ENCODE results near the gene PRKCH. TPM values are rescaled to one million over a fixed set of nuclear protein-coding genes. Genes with fewer than 3 reads are reported as not detected.

PRKCH gene
- polyA plus RNA-seq, 1 donor from 2014 or later: 2.0 TPM

DNA sequence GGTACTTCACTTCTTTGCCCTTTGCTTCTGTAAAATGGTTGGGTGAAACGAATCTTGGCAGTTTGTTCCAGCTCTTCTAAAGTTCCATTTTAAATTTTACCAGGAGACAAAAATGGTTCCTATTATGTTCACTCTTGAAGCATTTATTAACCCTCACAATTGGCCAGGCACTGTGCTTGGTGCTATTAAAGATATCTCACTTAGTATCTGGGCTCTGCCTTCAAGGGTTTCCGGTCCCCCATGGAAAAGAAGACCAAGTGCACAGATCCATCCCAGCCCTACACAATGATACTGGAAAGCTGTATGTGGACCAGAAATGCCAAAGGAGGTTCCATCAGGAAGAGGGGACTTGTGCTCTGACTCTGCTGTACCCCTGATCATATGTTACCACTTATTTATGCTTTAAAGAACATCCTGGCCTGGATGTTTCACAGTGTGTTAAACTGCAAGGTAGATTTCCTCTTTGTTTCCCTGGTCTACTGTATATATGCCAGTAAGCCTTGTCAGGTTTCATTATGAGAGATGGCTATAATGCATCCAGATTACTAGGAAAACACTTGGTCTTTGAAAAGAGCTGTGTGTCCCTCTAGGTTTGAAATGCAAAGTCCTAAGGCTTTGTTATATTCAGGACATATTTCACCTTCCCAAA is 154.8 kb downstream of the PRKCH start:
- TF ChIP-seq RAD21 (conservative IDR thresholded peaks at IDR 0.05) (no peak), POLR2AphosphoS5 (IDR thresholded peaks at IDR 0.05) (no peak), TAF1 (IDR thresholded peaks at IDR 0.05; ENCODE audit: low read depth) (no peak), MXI1 (conservative IDR thresholded peaks at IDR 0.05; ENCODE audit: poor library complexity, severe bottlenecking) (no peak), SMC3 (conservative IDR thresholded peaks at IDR 0.05; ENCODE audit: poor library complexity) (no peak)
- TF ChIP-seq, protein P1, sequence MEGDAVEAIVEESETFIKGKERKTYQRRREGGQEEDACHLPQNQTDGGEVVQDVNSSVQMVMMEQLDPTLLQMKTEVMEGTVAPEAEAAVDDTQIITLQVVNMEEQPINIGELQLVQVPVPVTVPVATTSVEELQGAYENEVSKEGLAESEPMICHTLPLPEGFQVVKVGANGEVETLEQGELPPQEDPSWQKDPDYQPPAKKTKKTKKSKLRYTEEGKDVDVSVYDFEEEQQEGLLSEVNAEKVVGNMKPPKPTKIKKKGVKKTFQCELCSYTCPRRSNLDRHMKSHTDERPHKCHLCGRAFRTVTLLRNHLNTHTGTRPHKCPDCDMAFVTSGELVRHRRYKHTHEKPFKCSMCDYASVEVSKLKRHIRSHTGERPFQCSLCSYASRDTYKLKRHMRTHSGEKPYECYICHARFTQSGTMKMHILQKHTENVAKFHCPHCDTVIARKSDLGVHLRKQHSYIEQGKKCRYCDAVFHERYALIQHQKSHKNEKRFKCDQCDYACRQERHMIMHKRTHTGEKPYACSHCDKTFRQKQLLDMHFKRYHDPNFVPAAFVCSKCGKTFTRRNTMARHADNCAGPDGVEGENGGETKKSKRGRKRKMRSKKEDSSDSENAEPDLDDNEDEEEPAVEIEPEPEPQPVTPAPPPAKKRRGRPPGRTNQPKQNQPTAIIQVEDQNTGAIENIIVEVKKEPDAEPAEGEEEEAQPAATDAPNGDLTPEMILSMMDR (IDR thresholded peaks at IDR 0.05; ENCODE audit: poor library complexity, severe bottlenecking): no peak
- Histone ChIP-seq H4K20me1 (ENCODE audit: insufficient read depth) (no peaks in the 10 kb centered on the region), H3K9me3 (ENCODE audit: low read length) (no peaks in the 10 kb centered on the region), H3K4me3 (ENCODE audit: low read length) (no peak overlapping the region), H3K9me2 (ENCODE audit: insufficient read depth, low read length) (no peaks in the 10 kb centered on the region), H3F3A (ENCODE audit: insufficient read depth, low read length, poor library complexity, severe bottlenecking) (no peaks in the 10 kb centered on the region), H3K9ac (ENCODE audit: low read length) (no peak overlapping the region), H3K79me2 (replicated peaks; ENCODE audit: insufficient read depth, low read length) (no peaks in the 10 kb centered on the region), H3K27ac (ENCODE audit: low read length) (no peak overlapping the region), H3K4me2 (ENCODE audit: low read length) (no peak overlapping the region), H2AFZ (ENCODE audit: low read depth, low read length) (no peak overlapping the region), H3K27me3 (ENCODE audit: insufficient read depth, low read depth, low read length) (no peaks in the 10 kb centered on the region), H3K36me3 (ENCODE audit: insufficient read depth, low read length) (no peaks in the 10 kb centered on the region)

DNA sequence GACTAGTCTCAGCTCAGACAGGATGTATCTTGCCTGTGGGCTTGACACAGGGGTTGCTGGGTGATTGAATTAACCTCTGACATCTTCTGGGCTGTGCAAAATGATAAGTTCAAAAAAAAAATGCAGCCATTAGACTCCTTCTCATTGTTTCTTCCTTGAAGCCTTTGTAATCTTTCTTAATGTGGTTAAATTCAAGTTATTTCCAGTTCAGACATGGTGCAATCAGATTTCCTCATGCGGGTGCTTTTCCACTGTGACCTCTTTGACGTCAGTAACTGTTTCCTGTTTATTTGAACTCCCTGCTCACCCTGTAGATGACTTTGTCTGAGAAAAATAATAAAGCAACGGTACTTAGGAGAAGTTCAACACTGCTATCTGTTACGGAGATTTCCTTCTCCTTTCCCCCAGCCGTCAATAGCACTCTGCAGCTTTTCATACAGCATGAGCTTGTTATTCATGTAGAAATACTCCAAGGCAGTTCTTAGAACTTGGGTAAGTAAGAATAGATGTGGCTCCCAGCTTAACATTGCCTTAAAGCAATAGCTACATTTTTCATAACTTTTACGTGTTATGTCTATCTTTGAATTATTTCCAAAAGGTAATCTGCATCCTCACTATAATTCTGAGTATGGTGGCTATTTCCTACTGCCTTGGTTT is 155.5 kb downstream of the PRKCH start:
- no peak overlapping the region for H3K4me2 ChIP-seq (ENCODE audit: low read length)
- H4K20me1 ChIP-seq (ENCODE audit: insufficient read depth): no peaks in the 10 kb centered on the region
- H3K27ac ChIP-seq (ENCODE audit: low read length): no peak overlapping the region
- H3K9me3 ChIP-seq (ENCODE audit: low read length): no peaks in the 10 kb centered on the region
- no peaks in the 10 kb centered on the region for H3F3A ChIP-seq (ENCODE audit: insufficient read depth, low read length, poor library complexity, severe bottlenecking)
- no peaks in the 10 kb centered on the region for H3K36me3 ChIP-seq (ENCODE audit: insufficient read depth, low read length)
- no peak for TF ChIP-seq TAF1 (IDR thresholded peaks at IDR 0.05; ENCODE audit: low read depth)
- TF ChIP-seq, protein P1 (IDR thresholded peaks at IDR 0.05; ENCODE audit: poor library complexity, severe bottlenecking): no peak
- no peak overlapping the region for H2AFZ ChIP-seq (ENCODE audit: low read depth, low read length)
- H3K27me3 ChIP-seq (ENCODE audit: insufficient read depth, low read depth, low read length): no peaks in the 10 kb centered on the region
- no peak overlapping the region for H3K9ac ChIP-seq (ENCODE audit: low read length)
- no peaks in the 10 kb centered on the region for H3K79me2 ChIP-seq (replicated peaks; ENCODE audit: insufficient read depth, low read length)
- H3K4me3 ChIP-seq (ENCODE audit: low read length): no peak overlapping the region
- no peaks in the 10 kb centered on the region for H3K9me2 ChIP-seq (ENCODE audit: insufficient read depth, low read length)

DNA sequence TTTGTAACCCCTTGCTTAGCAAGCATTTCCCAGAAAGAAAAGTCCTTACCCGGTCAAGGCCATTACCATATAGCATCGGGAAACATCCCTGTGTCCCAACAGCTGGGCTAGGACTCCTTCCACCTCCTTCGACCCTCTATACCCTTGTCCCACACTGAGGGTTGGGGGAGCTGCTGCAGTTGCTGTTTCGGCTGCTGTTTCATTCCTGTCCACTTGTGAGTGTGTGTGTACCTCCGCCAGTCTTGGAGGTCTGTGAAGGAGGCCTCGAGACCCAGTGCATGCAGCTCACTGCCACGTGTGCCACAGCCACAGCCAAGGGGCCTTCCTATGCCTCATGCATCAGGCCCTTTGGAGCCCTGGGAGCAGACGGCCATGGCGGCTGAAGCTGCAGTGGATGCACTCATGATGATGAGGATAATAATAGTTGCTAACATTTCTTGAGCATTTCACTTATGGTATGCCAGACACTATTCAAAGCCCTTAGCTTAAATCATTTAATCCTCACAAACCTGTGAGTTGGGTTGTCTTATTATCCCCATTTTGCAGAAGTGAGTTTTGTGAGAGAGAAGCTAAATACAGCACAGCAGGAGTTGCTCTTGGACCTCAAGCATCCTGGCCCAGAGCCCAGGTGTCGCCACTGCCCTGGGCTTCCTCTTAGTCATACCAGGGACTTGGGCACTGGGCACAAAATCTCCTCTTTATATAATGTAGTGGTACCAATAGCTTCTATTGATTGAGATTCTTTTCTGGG is 156.5 kb downstream of the PRKCH start:
- H3K36me3 ChIP-seq (ENCODE audit: insufficient read depth, low read length): no peaks in the 10 kb centered on the region
- no peak overlapping the region for H3K4me3 ChIP-seq (ENCODE audit: low read length)
- no peak overlapping the region for H3K4me2 ChIP-seq (ENCODE audit: low read length)
- H3K9me3 ChIP-seq (ENCODE audit: low read length): no peaks in the 10 kb centered on the region
- H3K27me3 ChIP-seq (ENCODE audit: insufficient read depth, low read depth, low read length): no peaks in the 10 kb centered on the region
- no peaks in the 10 kb centered on the region for H4K20me1 ChIP-seq (ENCODE audit: insufficient read depth)
- no peak overlapping the region for H3K9ac ChIP-seq (ENCODE audit: low read length)
- no peaks in the 10 kb centered on the region for H3K79me2 ChIP-seq (replicated peaks; ENCODE audit: insufficient read depth, low read length)
- H3K27ac ChIP-seq (ENCODE audit: low read length): no peak overlapping the region
- H3F3A ChIP-seq (ENCODE audit: insufficient read depth, low read length, poor library complexity, severe bottlenecking): no peaks in the 10 kb centered on the region
- no peaks in the 10 kb centered on the region for H3K9me2 ChIP-seq (ENCODE audit: insufficient read depth, low read length)
- no peak overlapping the region for H2AFZ ChIP-seq (ENCODE audit: low read depth, low read length)
- TF ChIP-seq, protein P2, sequence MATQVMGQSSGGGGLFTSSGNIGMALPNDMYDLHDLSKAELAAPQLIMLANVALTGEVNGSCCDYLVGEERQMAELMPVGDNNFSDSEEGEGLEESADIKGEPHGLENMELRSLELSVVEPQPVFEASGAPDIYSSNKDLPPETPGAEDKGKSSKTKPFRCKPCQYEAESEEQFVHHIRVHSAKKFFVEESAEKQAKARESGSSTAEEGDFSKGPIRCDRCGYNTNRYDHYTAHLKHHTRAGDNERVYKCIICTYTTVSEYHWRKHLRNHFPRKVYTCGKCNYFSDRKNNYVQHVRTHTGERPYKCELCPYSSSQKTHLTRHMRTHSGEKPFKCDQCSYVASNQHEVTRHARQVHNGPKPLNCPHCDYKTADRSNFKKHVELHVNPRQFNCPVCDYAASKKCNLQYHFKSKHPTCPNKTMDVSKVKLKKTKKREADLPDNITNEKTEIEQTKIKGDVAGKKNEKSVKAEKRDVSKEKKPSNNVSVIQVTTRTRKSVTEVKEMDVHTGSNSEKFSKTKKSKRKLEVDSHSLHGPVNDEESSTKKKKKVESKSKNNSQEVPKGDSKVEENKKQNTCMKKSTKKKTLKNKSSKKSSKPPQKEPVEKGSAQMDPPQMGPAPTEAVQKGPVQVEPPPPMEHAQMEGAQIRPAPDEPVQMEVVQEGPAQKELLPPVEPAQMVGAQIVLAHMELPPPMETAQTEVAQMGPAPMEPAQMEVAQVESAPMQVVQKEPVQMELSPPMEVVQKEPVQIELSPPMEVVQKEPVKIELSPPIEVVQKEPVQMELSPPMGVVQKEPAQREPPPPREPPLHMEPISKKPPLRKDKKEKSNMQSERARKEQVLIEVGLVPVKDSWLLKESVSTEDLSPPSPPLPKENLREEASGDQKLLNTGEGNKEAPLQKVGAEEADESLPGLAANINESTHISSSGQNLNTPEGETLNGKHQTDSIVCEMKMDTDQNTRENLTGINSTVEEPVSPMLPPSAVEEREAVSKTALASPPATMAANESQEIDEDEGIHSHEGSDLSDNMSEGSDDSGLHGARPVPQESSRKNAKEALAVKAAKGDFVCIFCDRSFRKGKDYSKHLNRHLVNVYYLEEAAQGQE (IDR thresholded peaks at IDR 0.05; ENCODE audit: borderline replicate concordance): no peak
- TF ChIP-seq RAD21 (conservative IDR thresholded peaks at IDR 0.05) (no peak), SMC3 (conservative IDR thresholded peaks at IDR 0.05; ENCODE audit: poor library complexity) (no peak)
